Peyer's patch (tissue), 4 donors: ENCODE data around the gene GALR3.

Source experiments
- CTCF ChIP-seq, 6 experiments: fragments of 450-650 bp in 4 of 6; fragments of 200-600 bp in 2 of 6; sonication (generic) in 1 of 6; IDR thresholded peaks; one replicate each; pipeline ENCODE4 v1.5.1; 2017 to 2019; ENCODE audit warnings: antibody characterized with exemption in 6 of 6, mild to moderate bottlenecking in 3 of 6, moderate library complexity in 1 of 6
- POLR2A ChIP-seq, 2 donors: fragments of 450-650 bp; IDR thresholded peaks; one replicate each; pipeline ENCODE4 v1.5.1; 2017; ENCODE audit warnings: antibody characterized with exemption in 2 of 2, mild to moderate bottlenecking in 2 of 2, moderate library complexity in 2 of 2

GRCh38 chr22:37844904-37845329 is 21.7 kb downstream of the GALR3 start:
- TF ChIP-seq CTCF (IDR thresholded peaks at IDR 0.05) (no peak), POLR2A (IDR thresholded peaks at IDR 0.05) (no peak)
